Central memory CD8-positive, alpha-beta T cell (primary cell): ENCODE data around the gene AP5Z1.

ENCODE experiments used
- ATAC-seq: fragments of 150-1000 bp; cut with Tn5 transposase; replicated peaks from 2 replicates; pipeline ENCODE4 v1.10.0; 2022; ENCODE audit warnings: mild to moderate bottlenecking, moderate FRiP score, moderate number of reproducible peaks; ENCODE audit not compliant: poor library complexity, severe bottlenecking; ENCODE audit errors: extremely low read depth
- DNase-seq, 2 donors: peaks; one replicate each; pipeline ENCODE4 v3.0.0; 2021; ENCODE audit warnings: low spot score in 2 of 2
- H3K27ac Mint-ChIP-seq: one replicate; pipeline ENCODE4 v1.8.0; 2022; ENCODE audit warnings: low read depth, mild to moderate bottlenecking, moderate library complexity, mixed read lengths
- H3K27me3 Mint-ChIP-seq: one replicate; pipeline ENCODE4 v1.8.0; 2022; ENCODE audit warnings: mixed read lengths
- H3K36me3 Mint-ChIP-seq: one replicate; pipeline ENCODE4 v1.8.0; 2022; ENCODE audit warnings: mild to moderate bottlenecking, moderate library complexity, mixed read lengths; ENCODE audit not compliant: insufficient read depth
- H3K4me1 Mint-ChIP-seq: one replicate; pipeline ENCODE4 v1.8.0; 2022; ENCODE audit warnings: mixed read lengths
- H3K4me3 Mint-ChIP-seq: one replicate; pipeline ENCODE4 v1.8.0; 2022; ENCODE audit warnings: mild to moderate bottlenecking, moderate library complexity, mixed read lengths
- H3K9me3 Mint-ChIP-seq: one replicate; pipeline ENCODE4 v1.8.0; 2022; ENCODE audit warnings: mixed read lengths

Gene AP5Z1

DNA sequence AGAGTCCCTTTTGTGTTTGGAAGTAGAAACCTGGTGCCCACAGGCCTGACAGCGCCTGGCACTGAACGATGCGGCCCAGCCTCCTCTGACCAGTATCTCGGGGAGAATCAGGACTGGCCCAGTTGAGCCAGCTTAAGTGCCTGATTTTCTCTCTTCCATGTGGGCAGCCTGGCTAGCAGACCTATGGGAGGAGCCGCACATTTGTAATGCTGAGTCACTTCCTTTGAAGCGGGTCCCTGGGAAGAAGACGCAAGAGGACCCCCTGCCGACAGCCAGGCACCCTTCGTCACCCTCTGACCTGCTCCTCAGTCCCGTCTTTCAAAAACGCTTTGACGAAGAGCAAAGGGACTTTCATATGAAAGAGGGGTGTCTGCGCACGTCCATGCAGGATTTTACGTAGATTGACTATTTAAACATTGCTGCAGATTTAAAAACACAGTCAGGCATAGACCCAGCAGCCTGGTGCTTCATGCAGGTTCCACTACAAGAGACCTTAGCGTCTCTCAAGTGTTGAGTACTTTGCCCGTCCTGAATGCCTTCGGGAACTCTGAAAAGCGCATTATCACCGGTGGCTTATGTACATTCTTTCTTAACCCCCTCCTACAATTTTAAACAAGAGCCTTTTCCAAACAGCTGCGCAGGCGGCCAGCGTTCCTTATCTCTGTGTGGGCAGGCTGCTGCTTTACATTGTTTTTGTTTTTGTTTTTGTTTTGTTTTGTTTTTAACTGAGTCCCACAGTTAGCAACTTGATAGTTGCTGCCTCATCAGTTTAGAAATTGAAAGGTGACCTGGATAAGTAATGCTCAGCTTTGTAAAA is 36.5 kb upstream of the AP5Z1 start:
- Mint-ChIP-seq H3K4me3 (peak overlapping the region; percentile 20), H3K9me3 (no peaks in the 10 kb centered on the region), H3K36me3 (peaks cover 14% of the 10 kb centered on the region), H3K27ac (peak overlapping the region; percentile 74), H3K4me1 (peaks cover 38% of the 10 kb centered on the region), H3K27me3 (no peaks in the 10 kb centered on the region)
- ATAC-seq (no peak), DNase-seq (no peak)

DNA sequence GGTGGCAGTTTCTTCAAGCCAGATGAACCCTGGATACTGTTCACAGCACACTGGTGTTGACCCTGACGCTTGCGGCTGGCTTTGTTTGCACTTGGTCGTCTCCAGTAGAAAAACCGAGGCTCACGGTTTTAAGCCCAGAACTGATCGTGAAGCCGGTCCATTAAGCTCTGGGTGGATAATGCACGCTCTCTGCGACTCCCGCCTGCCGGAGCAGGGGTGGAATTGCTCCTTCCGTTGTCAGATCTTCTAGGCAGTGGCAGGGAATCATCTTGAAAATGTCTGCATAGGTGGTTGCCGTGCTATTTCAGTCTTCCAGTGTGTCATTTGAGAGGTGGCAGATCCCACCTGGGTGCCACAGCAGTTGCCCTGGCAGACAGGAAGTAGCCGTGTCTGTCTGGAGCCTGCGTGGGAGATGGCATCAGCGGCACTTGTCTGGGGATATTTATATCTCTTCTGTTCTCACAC is 35.9 kb upstream of the AP5Z1 start:
- Mint-ChIP-seq H3K36me3 (peaks cover 13% of the 10 kb centered on the region), H3K9me3 (no peaks in the 10 kb centered on the region), H3K4me3 (peak overlapping the region; percentile 20), H3K27ac (peak overlapping the region; percentile 74), H3K4me1 (peaks cover 38% of the 10 kb centered on the region), H3K27me3 (no peaks in the 10 kb centered on the region)
- DNase-seq (no peak), ATAC-seq (no peak)

DNA sequence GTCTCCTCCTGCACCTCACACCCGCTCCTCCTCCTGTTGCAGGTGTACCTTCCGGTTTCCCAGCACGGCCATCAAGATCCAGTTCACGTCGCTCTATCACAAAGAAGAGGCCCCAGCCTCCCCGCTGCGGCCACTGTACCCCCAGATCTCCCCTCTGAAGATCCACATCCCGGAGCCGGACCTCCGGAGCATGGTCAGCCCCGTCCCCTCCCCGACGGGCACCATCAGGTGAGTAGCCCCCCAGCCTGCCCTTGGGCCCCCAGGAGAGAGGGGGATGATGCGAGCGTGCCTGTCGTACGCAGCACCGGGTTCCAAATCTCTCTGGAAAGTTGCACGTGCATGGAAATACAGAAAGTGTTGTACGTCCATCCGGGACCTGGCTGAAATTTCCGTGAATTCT is 34.6 kb upstream of the AP5Z1 start:
- Mint-ChIP-seq H3K36me3 (peaks cover 17% of the 10 kb centered on the region), H3K27me3 (no peaks in the 10 kb centered on the region), H3K27ac (no peak overlapping the region), H3K4me1 (peaks cover 43% of the 10 kb centered on the region), H3K9me3 (no peaks in the 10 kb centered on the region), H3K4me3 (no peak overlapping the region)
- ATAC-seq (no peak), DNase-seq (no peak)

GRCh38 chr7:4742051-4742573 is 33.3 kb upstream of the AP5Z1 start:
- Mint-ChIP-seq H3K4me1 (peaks cover 42% of the 10 kb centered on the region), H3K4me3 (no peak overlapping the region)

DNA sequence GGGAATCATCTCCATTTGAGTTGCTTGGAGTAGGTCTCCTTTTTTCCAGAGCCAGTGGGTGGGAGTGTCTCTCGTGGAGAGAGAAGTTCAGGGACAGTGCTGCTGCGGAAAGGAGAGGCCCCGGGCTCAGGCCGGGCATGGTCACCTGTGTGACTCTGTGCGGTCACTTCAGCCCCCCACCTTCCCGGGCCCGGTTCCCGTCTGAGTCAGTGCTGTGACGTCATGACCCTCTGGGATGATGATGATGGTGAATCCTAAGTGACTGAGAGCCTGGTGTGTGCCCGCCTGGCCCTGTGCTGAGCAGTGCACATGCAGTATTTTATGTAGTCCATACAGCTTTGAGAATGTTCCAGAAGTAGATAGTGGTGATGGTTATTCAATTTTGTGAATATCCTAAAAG is 32.6 kb upstream of the AP5Z1 start:
- DNase-seq = no peak
- Mint-ChIP-seq H3K36me3 (peaks cover 17% of the 10 kb centered on the region), H3K27me3 (no peaks in the 10 kb centered on the region), H3K27ac (peak overlapping the region; percentile 94), H3K4me1 (peaks cover 46% of the 10 kb centered on the region), H3K9me3 (no peaks in the 10 kb centered on the region), H3K4me3 (no peak overlapping the region)
- no peak for ATAC-seq

More at GRCh38 chr7:4742051-4742573, 33.3 kb upstream of the AP5Z1 start:
- H3K36me3 Mint-ChIP-seq = peaks cover 17% of the 10 kb centered on the region
- ATAC-seq (no peak), DNase-seq (no peak)
- no peaks in the 10 kb centered on the region for H3K9me3 Mint-ChIP-seq
- H3K27ac Mint-ChIP-seq = peak overlapping the region; percentile 94
- no peaks in the 10 kb centered on the region for H3K27me3 Mint-ChIP-seq

- Mint-ChIP-seq H3K27ac (peak overlapping the region; percentile 94), H3K36me3 (peaks cover 20% of the 10 kb centered on the region), H3K4me1 (peaks cover 53% of the 10 kb centered on the region), H3K9me3 (no peaks in the 10 kb centered on the region), H3K4me3 (peak overlapping the region; percentile 80), H3K27me3 (no peaks in the 10 kb centered on the region)
- DNase-seq (peak; percentile 52 to 55), ATAC-seq (peak; percentile 80)
These were observed 30.8 kb upstream of the AP5Z1 start for GRCh38 chr7:4744391-4745264.

DNA sequence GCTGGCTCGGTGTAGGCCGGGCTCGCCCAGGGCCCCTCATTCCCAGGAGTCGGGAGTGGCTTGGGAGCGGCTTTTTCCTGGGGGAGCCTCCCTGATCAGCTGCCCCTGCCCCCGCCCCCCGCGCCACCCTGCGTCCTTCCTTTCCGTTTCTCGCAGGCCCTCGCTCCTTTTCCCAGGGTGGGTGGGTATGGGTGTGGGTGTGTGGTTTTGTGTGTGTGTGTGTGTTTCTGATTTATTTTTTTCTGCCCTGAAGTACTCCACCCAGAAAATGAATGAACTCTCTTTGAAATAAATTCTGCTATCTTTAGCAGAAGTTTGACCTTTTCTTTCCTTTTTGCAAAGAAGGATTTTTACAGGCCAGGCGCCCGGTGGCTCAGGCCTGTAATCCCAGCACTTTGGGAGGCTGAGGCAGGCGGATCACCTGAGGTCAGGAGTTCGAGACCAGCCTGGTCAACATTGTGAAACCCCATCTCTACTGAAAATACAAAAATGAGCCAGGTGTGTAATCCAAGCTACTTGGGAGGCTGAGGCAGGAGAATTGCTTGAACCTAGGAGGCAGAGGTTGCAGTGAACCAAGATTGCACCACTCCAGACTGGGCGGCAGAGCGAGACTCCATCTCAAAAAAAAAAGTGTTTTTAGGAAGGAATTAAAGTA is 30.0 kb upstream of the AP5Z1 start:
- no peaks in the 10 kb centered on the region for H3K9me3 Mint-ChIP-seq
- peaks cover 50% of the 10 kb centered on the region for H3K4me1 Mint-ChIP-seq
- peak overlapping the region; percentile 94 for H3K27ac Mint-ChIP-seq
- ATAC-seq = peak; percentile 57
- peaks cover 18% of the 10 kb centered on the region for H3K36me3 Mint-ChIP-seq
- no peak for DNase-seq
- H3K27me3 Mint-ChIP-seq = no peaks in the 10 kb centered on the region
- peak overlapping the region; percentile 80 for H3K4me3 Mint-ChIP-seq

GRCh38 chr7:4745971-4746919 is 29.2 kb upstream of the AP5Z1 start:
- no peak for DNase-seq
- no peaks in the 10 kb centered on the region for H3K9me3 Mint-ChIP-seq
- peaks cover 17% of the 10 kb centered on the region for H3K36me3 Mint-ChIP-seq
- H3K4me3 Mint-ChIP-seq = peak overlapping the region; percentile 80
- no peak for ATAC-seq
- no peaks in the 10 kb centered on the region for H3K27me3 Mint-ChIP-seq
- H3K27ac Mint-ChIP-seq = peak overlapping the region; percentile 94
- peaks cover 50% of the 10 kb centered on the region for H3K4me1 Mint-ChIP-seq

- no peaks in the 10 kb centered on the region for H3K9me3 Mint-ChIP-seq
- peaks cover 14% of the 10 kb centered on the region for H3K36me3 Mint-ChIP-seq
- ATAC-seq = no peak
- H3K27me3 Mint-ChIP-seq = no peaks in the 10 kb centered on the region
- no peak for DNase-seq
- H3K4me1 Mint-ChIP-seq = peaks cover 50% of the 10 kb centered on the region
- peak overlapping the region; percentile 80 for H3K27ac Mint-ChIP-seq
- H3K4me3 Mint-ChIP-seq = peak overlapping the region; percentile 80
These were observed 28.4 kb upstream of the AP5Z1 start for GRCh38 chr7:4747013-4747412.

- ATAC-seq = no peak
- peaks cover 9% of the 10 kb centered on the region for H3K36me3 Mint-ChIP-seq
These were observed 27.7 kb upstream of the AP5Z1 start for GRCh38 chr7:4747746-4748145.

DNA sequence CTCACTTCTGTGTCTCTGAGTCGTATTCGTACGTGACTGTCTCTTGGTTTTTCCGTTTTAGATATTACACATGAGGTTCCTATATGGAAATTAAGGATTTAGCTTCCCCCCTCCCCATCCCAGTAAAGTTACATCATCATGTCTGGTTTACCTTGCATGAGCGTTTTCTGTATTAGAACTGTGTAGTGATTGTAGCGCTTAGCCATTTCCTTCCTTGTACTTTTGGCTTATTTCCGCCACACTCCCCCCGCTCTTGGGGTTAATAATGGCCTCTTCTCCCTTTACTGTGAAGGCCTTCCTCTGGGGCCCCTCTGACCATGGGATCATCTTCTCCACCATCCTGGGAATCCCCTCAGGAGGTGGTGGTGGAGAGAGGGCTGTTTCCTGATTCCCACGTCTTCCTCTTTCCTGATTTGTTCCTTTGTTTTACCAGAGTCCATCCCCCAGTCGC is 27.2 kb upstream of the AP5Z1 start:
- Mint-ChIP-seq H3K36me3 (peaks cover 12% of the 10 kb centered on the region), H3K4me3 (peak overlapping the region; percentile 80), H3K27ac (peak overlapping the region; percentile 80), H3K4me1 (peaks cover 60% of the 10 kb centered on the region), H3K27me3 (no peaks in the 10 kb centered on the region), H3K9me3 (no peaks in the 10 kb centered on the region)
- no peak for DNase-seq
- ATAC-seq = no peak

More at GRCh38 chr7:4747746-4748145, 27.7 kb upstream of the AP5Z1 start:
- Mint-ChIP-seq H3K4me3 (peak overlapping the region; percentile 80), H3K27ac (peak overlapping the region; percentile 80), H3K4me1 (peaks cover 55% of the 10 kb centered on the region), H3K9me3 (no peaks in the 10 kb centered on the region), H3K27me3 (no peaks in the 10 kb centered on the region)
- no peak for DNase-seq
